GM18520 (cell line): ENCODE data around the gene BST2.

Experiments used
- ATAC-seq: cut with Tn5 transposase; IDR thresholded peaks from one replicate; pipeline ENCODE4 v1.9.1; 2021; ENCODE audit not compliant: unreplicated experiment

Gene BST2

GRCh38 chr19:17419621-17420474 lies 14.4 kb upstream of the BST2 start, which contains the start of gene MVB12A:
Gene MVB12A, plus strand, starts transcription at chr19:17420047. Its CDS starts 89 bp downstream, at chr19:17420136.
- ATAC-seq = peak; percentile 88

GRCh38 chr19:17419154-17419620 lies 13.8 kb upstream of the BST2 start:
- ATAC-seq = no peak

GRCh38 chr19:17418710-17419109 lies 13.3 kb upstream of the BST2 start:
- no peak for ATAC-seq

- ATAC-seq = no peak
Observed at GRCh38 chr19:17415121-17415520, 9.7 kb upstream of the BST2 start.

- no peak for ATAC-seq
Observed at GRCh38 chr19:17414097-17414496, 8.7 kb upstream of the BST2 start.

- ATAC-seq = no peak
Observed at GRCh38 chr19:17411801-17412200, 6.4 kb upstream of the BST2 start.

GRCh38 chr19:17409990-17410389 lies 4.6 kb upstream of the BST2 start:
- ATAC-seq = no peak

GRCh38 chr19:17406887-17407196 lies 1.4 kb upstream of the BST2 start:
- ATAC-seq = no peak

- ATAC-seq = peak; percentile 13
Observed at GRCh38 chr19:17406046-17406886, 836 bp upstream of the BST2 start.

- ATAC-seq = peak; percentile 14
Observed at GRCh38 chr19:17404621-17405249, 695 bp downstream of the BST2 start.

- ATAC-seq = no peak
Observed at GRCh38 chr19:17404015-17404414, 1.4 kb downstream of the BST2 start.

- no peak for ATAC-seq
Observed at GRCh38 chr19:17402982-17403855, 2.2 kb downstream of the BST2 start.

- ATAC-seq = no peak
Observed at GRCh38 chr19:17401628-17402027, 3.8 kb downstream of the BST2 start.

GRCh38 chr19:17398902-17399527 lies 6.4 kb downstream of the BST2 start:
- ATAC-seq = no peak

GRCh38 chr19:17394891-17395415 lies 10.5 kb downstream of the BST2 start:
- no peak for ATAC-seq

- ATAC-seq = no peak
Observed at GRCh38 chr19:17393914-17394313, 11.5 kb downstream of the BST2 start, which contains the start of gene CCDC194. Gene CCDC194, minus strand, starts transcription at chr19:17394196. Its CDS starts 38 bp downstream, at chr19:17394158.

GRCh38 chr19:17393002-17393401 lies 12.4 kb downstream of the BST2 start:
- no peak for ATAC-seq

- ATAC-seq = no peak
Observed at GRCh38 chr19:17391371-17392151, 13.9 kb downstream of the BST2 start.
